ENCODE results near the gene ASRGL1. TPM values are rescaled to one million over a fixed set of nuclear protein-coding genes. Genes with fewer than 3 reads are reported as not detected.
"Not testable (repeated sequence)": the region's sequence is repeated elsewhere in the genome, so short reads cannot be mapped to it uniquely, and the experiment has no call there.

The ASRGL1 gene
- total RNA-seq, 4 donors from 2014 or later, result 0.38 to 12.6 (median 2.8) TPM

GRCh38 chr11:62333768-62334167 is 3.5 kb upstream of the ASRGL1 start:
- TF ChIP-seq POLR2A (IDR thresholded peaks at IDR 0.05), result no peak
- TF ChIP-seq CTCF (IDR thresholded peaks at IDR 0.05), result no peak
- no peak for DNase-seq (ENCODE audit: low spot score in 2 of 2)
- intact Hi-C loops (cut with DNase I; ENCODE audit: low total_unique reads), result no loop called here
- H3K4me3 ChIP-seq (ENCODE audit: low read depth, poor library complexity, severe bottlenecking), result no peak overlapping the region
- 73 to 75% methylated on average over 5 of the region's 5 CpGs for WGBS, 2 donors

- DNase-seq (ENCODE audit: low spot score in 2 of 2); intact Hi-C loops (cut with DNase I; ENCODE audit: low total_unique reads): not testable (repeated sequence)
- WGBS, 2 donors, result 52 to 62% methylated on average over 19 of the region's 19 CpGs
- H3K4me3 ChIP-seq (ENCODE audit: low read depth, poor library complexity, severe bottlenecking), result peak overlapping the region; percentile 60
Observed at GRCh38 chr11:62336949-62337302, 322 bp upstream of the ASRGL1 start.

DNA sequence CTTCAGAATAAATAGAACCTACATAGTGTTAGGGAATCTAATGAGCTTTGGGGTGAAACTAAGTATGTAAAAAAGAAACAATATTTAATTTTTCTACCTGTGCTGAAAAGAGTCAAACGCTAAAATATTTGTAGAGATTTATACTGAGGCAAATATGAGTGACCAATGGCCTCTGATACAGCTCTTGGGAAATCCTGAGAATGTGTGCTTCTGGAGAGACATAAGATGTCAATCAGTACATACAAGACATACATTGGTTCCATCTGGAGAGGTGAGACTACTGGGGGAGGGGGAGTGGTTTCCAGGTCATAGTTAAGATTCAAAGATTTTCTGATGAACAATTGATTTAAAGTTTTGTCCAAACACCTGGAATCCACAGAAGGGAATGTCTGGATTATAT is 970 bp downstream of the ASRGL1 start:
- TF ChIP-seq CTCF (IDR thresholded peaks at IDR 0.05) (no peak), POLR2A (IDR thresholded peaks at IDR 0.05) (no peak)
- H3K4me3 ChIP-seq (ENCODE audit: low read depth, poor library complexity, severe bottlenecking), result no peak overlapping the region
- no peak for DNase-seq (ENCODE audit: low spot score in 2 of 2)
- intact Hi-C loops (cut with DNase I; ENCODE audit: low total_unique reads), result no loop called here
- 54 to 64% methylated on average over 1 of the region's 1 CpG for WGBS, 2 donors

- H3K4me3 ChIP-seq (ENCODE audit: low read depth, poor library complexity, severe bottlenecking), result no peak overlapping the region
- no peak for TF ChIP-seq POLR2A (IDR thresholded peaks at IDR 0.05)
- peak in 1 of 3 donors; percentile 30 for TF ChIP-seq CTCF (IDR thresholded peaks at IDR 0.05)
- WGBS, 2 donors, result 65 to 67% methylated on average over 6 of the region's 6 CpGs
- DNase-seq (ENCODE audit: low spot score in 2 of 2), result peak in 1 of 2 donors; percentile 58
- intact Hi-C loops (cut with DNase I; ENCODE audit: low total_unique reads), result no loop called here
Observed at GRCh38 chr11:62340269-62340901, 3.1 kb downstream of the ASRGL1 start.

DNA sequence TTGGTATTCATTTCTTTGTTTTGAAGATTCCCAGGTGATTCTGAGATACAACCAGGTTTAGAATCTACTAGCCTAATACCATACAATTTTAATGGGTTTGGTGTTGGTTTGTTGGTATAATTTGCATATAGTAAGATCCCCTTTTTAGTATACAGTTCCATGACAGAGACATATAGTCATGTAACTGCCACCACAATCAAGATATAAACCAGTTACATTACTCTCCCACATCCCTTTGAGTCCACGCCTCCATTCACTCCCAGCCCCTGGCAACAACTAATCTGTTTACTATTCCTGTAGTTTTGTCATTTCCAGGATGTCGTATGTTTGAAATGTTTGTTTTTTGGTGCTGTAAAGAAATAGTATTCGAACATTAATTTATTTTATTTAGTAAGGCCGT is 4.3 kb downstream of the ASRGL1 start:
- intact Hi-C loops (cut with DNase I; ENCODE audit: low total_unique reads), result no loop called here
- H3K4me3 ChIP-seq (ENCODE audit: low read depth, poor library complexity, severe bottlenecking), result no peak overlapping the region
- 77 to 82% methylated on average over 4 of the region's 4 CpGs for WGBS, 2 donors
- TF ChIP-seq CTCF (IDR thresholded peaks at IDR 0.05) (no peak), POLR2A (IDR thresholded peaks at IDR 0.05) (no peak)
- no peak for DNase-seq (ENCODE audit: low spot score in 2 of 2)

DNA sequence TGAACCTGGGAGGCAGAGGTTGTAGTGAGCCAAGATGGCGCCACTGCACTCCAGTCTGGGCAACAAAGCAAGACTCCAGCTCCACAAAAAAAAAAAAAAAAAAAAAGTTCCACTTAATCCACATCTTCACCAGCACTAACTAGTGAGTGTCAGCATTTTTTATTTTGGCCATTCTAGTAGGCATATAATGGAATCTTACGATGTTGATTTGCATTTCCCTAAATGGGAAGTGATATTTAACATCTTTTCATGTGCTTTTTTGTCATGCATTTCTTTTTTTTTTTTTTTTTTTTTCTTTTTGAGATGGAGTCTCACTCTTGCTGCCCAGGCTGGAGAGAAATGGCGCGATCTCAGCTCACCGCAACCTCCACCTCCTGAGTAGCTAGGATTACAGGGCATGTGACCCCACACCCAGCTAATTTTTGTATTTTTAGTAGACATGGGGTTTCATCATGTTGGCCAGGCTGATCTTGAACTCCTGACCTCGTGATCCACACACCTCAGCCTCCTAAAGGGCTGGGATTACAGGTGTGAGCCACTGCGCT is 6.5 kb downstream of the ASRGL1 start:
- DNase-seq (ENCODE audit: low spot score in 2 of 2); intact Hi-C loops (cut with DNase I; ENCODE audit: low total_unique reads); H3K4me3 ChIP-seq (ENCODE audit: low read depth, poor library complexity, severe bottlenecking): not testable (repeated sequence)
- WGBS, 2 donors, result 89% methylated on average over 7 of the region's 7 CpGs

- TF ChIP-seq CTCF (IDR thresholded peaks at IDR 0.05), result no peak
- TF ChIP-seq POLR2A (IDR thresholded peaks at IDR 0.05), result no peak
- 83 to 87% methylated on average over 1 of the region's 1 CpG for WGBS, 2 donors
- no peak for DNase-seq (ENCODE audit: low spot score in 2 of 2)
- no peak overlapping the region for H3K4me3 ChIP-seq (ENCODE audit: low read depth, poor library complexity, severe bottlenecking)
- intact Hi-C loops (cut with DNase I; ENCODE audit: low total_unique reads), result no loop called here
Observed at GRCh38 chr11:62344210-62344609, 7.0 kb downstream of the ASRGL1 start.
